Cardiac muscle cell (in vitro differentiated cells and primary cell): ENCODE data around the gene GPR12. TPM values are rescaled to one million over a fixed set of nuclear protein-coding genes. Genes with fewer than 3 reads are reported as not detected.

Experiments used
- DNase-seq, 2 donors: peaks; one replicate each; pipeline versions ENCODE4 v3.0.0 to v3.0.0-alpha.2; 2010 to 2017; ENCODE audit warnings: low read depth in 1 of 2, low spot score in 1 of 2
- H3K27ac ChIP-seq: fragments of 200-600 bp; sonication (generic); 2 replicates; pipeline ENCODE4 v1.5.1; 2016
- H3K27me3 ChIP-seq: fragments of 200-600 bp; sonication (generic); 2 replicates; pipeline ENCODE4 v1.6.0; 2016; ENCODE audit warnings: control low read depth
- H3K36me3 ChIP-seq: fragments of 200-600 bp; sonication (generic); 2 replicates; pipeline ENCODE4 v1.5.1; 2016; ENCODE audit warnings: control low read depth
- H3K4me1 ChIP-seq: fragments of 200-600 bp; sonication (generic); 2 replicates; pipeline ENCODE4 v1.8.1; 2017; ENCODE audit warnings: low read depth, mild to moderate bottlenecking, mixed run types
- H3K4me3 ChIP-seq: fragments of 200-600 bp; sonication (generic); 2 replicates; pipeline ENCODE4 v1.5.1; 2016; ENCODE audit warnings: mild to moderate bottlenecking
- H3K9me3 ChIP-seq: fragments of 200-600 bp; sonication (generic); 2 replicates; pipeline ENCODE4 v1.5.1; 2017; ENCODE audit warnings: low read depth, mild to moderate bottlenecking, control low read depth
- CTCF ChIP-seq: IDR thresholded peaks from 2 replicates; pipeline ENCODE4 v1.5.1; 2012; ENCODE audit warnings: low read depth, mild to moderate bottlenecking, low read length
- polyA plus RNA-seq: library from polyadenylated mRNA; unstranded; fragments of >200 nt; fragmentation: Nextera tagmentation; extraction: Ambion mirVana; gene quantifications from 2 replicates; pipeline ENCODE4 v1.2.1, GENCODE V29; 2016
- total RNA-seq: library from RNA; depleted of rRNA; stranded (reverse); fragments of >200 nt; gene quantifications from 2 replicates; pipeline ENCODE4 v1.2.3, GENCODE V29; 2016

The GPR12 gene
- total and polyA plus RNA-seq, 2 experiments from 2014 or later, result not detected

GRCh38 chr13:26716984-26717383 is 43.6 kb downstream of the GPR12 start:
- no peak for DNase-seq
- Histone ChIP-seq H3K4me1 (no peaks in the 10 kb centered on the region), H3K27me3 (no peaks in the 10 kb centered on the region), H3K27ac (no peak overlapping the region), H3K36me3 (no peaks in the 10 kb centered on the region), H3K4me3 (no peak overlapping the region), H3K9me3 (no peaks in the 10 kb centered on the region)
- no peak for TF ChIP-seq CTCF

GRCh38 chr13:26713341-26713740 is 47.2 kb downstream of the GPR12 start:
- no peak for TF ChIP-seq CTCF

GRCh38 chr13:26711211-26711610 is 49.4 kb downstream of the GPR12 start:
- no peak for DNase-seq
- H3K4me1 ChIP-seq, result no peaks in the 10 kb centered on the region
- H3K36me3 ChIP-seq, result no peaks in the 10 kb centered on the region
- no peak for TF ChIP-seq CTCF
- H3K27ac ChIP-seq, result no peak overlapping the region
- H3K4me3 ChIP-seq, result no peak overlapping the region
- H3K27me3 ChIP-seq, result no peaks in the 10 kb centered on the region
- H3K9me3 ChIP-seq, result no peaks in the 10 kb centered on the region

More at GRCh38 chr13:26713341-26713740, 47.2 kb downstream of the GPR12 start:
- H3K36me3 ChIP-seq, result no peaks in the 10 kb centered on the region
- H3K4me3 ChIP-seq, result no peak overlapping the region
- no peak for DNase-seq
- H3K9me3 ChIP-seq, result no peaks in the 10 kb centered on the region
- no peaks in the 10 kb centered on the region for H3K27me3 ChIP-seq
- no peak overlapping the region for H3K27ac ChIP-seq
- H3K4me1 ChIP-seq, result no peaks in the 10 kb centered on the region

- Histone ChIP-seq H3K4me3 (no peak overlapping the region), H3K36me3 (no peaks in the 10 kb centered on the region), H3K27ac (no peak overlapping the region), H3K9me3 (no peaks in the 10 kb centered on the region), H3K4me1 (no peaks in the 10 kb centered on the region), H3K27me3 (no peaks in the 10 kb centered on the region)
- no peak for DNase-seq
- TF ChIP-seq CTCF, result no peak
Measured at GRCh38 chr13:26710166-26710565, 50.4 kb downstream of the GPR12 start.

GRCh38 chr13:26709461-26709860 is 51.1 kb downstream of the GPR12 start:
- H3K9me3 ChIP-seq, result no peaks in the 10 kb centered on the region
- no peak for TF ChIP-seq CTCF
- H3K27ac ChIP-seq, result no peak overlapping the region
- no peaks in the 10 kb centered on the region for H3K4me1 ChIP-seq
- no peak overlapping the region for H3K4me3 ChIP-seq
- DNase-seq, result no peak
- H3K27me3 ChIP-seq, result no peaks in the 10 kb centered on the region
- no peaks in the 10 kb centered on the region for H3K36me3 ChIP-seq

GRCh38 chr13:26708007-26708297 is 52.6 kb downstream of the GPR12 start:
- Histone ChIP-seq H3K27ac (no peak overlapping the region), H3K27me3 (no peaks in the 10 kb centered on the region), H3K4me3 (no peak overlapping the region), H3K4me1 (no peaks in the 10 kb centered on the region), H3K36me3 (no peaks in the 10 kb centered on the region), H3K9me3 (no peaks in the 10 kb centered on the region)
- DNase-seq, result no peak
- no peak for TF ChIP-seq CTCF
